ENCODE data around the gene DACH2. TPM values are rescaled to one million over a fixed set of nuclear protein-coding genes. Genes with fewer than 3 reads are reported as not detected.

Gene DACH2
- polyA plus RNA-seq, 1 of the 3 experiments (the other 2 are of a cell fraction), result not detected

DNA sequence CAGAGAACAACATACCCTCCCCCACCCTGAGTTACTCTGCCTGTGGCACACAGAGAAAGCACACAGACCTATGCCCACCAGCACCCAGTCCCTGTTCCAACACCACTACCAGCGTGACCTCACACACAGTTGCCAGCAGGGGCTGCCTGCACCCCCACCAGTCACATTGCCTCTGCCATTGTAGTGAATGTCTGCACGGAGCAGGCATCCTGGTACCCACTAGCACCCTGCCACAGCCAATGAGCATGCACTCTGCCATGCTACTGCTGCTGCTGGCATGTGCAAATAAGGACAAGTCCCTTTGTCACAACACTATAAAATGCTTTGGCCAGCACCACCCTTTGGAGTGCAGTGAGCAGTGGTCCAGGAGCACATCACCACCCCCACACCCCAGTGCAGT is 47.1 kb downstream of the DACH2 start:
- CTCF ChIA-PET, result no interaction called here
- no peak overlapping the region for H3K4me2 ChIP-seq
- no peak overlapping the region for H2AFZ ChIP-seq (ENCODE audit: low read depth)
- POLR2A ChIA-PET, result no interaction called here
- TF ChIP-seq NRF1 (IDR thresholded peaks at IDR 0.05; ENCODE audit: low read depth, low read length), result no peak
- H3K27me3 ChIP-seq (ENCODE audit: insufficient read depth), result no peaks in the 10 kb centered on the region; the same call in 1 of the 2 replicates
- no peaks in the 10 kb centered on the region for H3K9me3 ChIP-seq
- no peaks in the 10 kb centered on the region for H3K9me2 ChIP-seq
- H3K27ac ChIP-seq (ENCODE audit: low read depth in 2 of 2, low read length in 1 of 2), result no peak overlapping the region
- H3F3A ChIP-seq (replicated peaks; ENCODE audit: insufficient read depth), result no peaks in the 10 kb centered on the region
- no peaks in the 10 kb centered on the region for H3K4me1 ChIP-seq (ENCODE audit: control insufficient read depth in 1 of 2, insufficient read depth in 2 of 2, low read depth in 1 of 2, low read length in 1 of 2)
- DNase-seq, result no peak
- no peak overlapping the region for H3K4me3 ChIP-seq (ENCODE audit: low read depth in 2 of 2, low read length in 1 of 2)
- 21% methylated on average over 2 of the region's 2 CpGs for WGBS (ENCODE audit: low lambda C conversion rate)
- H4K20me1 ChIP-seq (ENCODE audit: insufficient read depth), result no peaks in the 10 kb centered on the region
- no peaks in the 10 kb centered on the region for H3K79me2 ChIP-seq (ENCODE audit: insufficient read depth)
- H3K36me3 ChIP-seq (replicated peaks in 1 of 2; ENCODE audit: control insufficient read depth in 1 of 2, insufficient read depth in 2 of 2, low read length in 1 of 2), result no peaks in the 10 kb centered on the region
- H3K9ac ChIP-seq, result no peak overlapping the region

- ChIA-PET CTCF (no interaction called here), POLR2A (no interaction called here)
- no peaks in the 10 kb centered on the region for H3K27me3 ChIP-seq (ENCODE audit: insufficient read depth)
- TF ChIP-seq TAF1 (IDR thresholded peaks at IDR 0.05; ENCODE audit: borderline replicate concordance, low read depth, low read length) (no peak), ELF1 (IDR thresholded peaks at IDR 0.05) (no peak), EZH2phosphoT487 (IDR thresholded peaks at IDR 0.05; ENCODE audit: borderline replicate concordance, low read depth) (no peak), FOSL2 (IDR thresholded peaks at IDR 0.05; ENCODE audit: borderline replicate concordance, low read depth) (no peak), FOXJ3 (CRISPR knock-in tag; IDR thresholded peaks at IDR 0.05) (no peak), REST (IDR thresholded peaks at IDR 0.05; ENCODE audit: low read depth, low read length) (no peak), RCOR1 (IDR thresholded peaks at IDR 0.05; ENCODE audit: low read length) (no peak), MXI1 (IDR thresholded peaks at IDR 0.05; ENCODE audit: low read depth, low read length) (no peak), MEF2A (IDR thresholded peaks at IDR 0.05; ENCODE audit: borderline replicate concordance, low read depth) (no peak)
- TF ChIP-seq, protein P1, sequence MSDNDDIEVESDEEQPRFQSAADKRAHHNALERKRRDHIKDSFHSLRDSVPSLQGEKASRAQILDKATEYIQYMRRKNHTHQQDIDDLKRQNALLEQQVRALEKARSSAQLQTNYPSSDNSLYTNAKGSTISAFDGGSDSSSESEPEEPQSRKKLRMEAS (IDR thresholded peaks at IDR 0.05; ENCODE audit: low read depth), result no peak
- H3K4me2 ChIP-seq, result no peak overlapping the region
- no peak for DNase-seq
- no peaks in the 10 kb centered on the region for H3K9me3 ChIP-seq
- H3K36me3 ChIP-seq (replicated peaks in 1 of 2; ENCODE audit: control insufficient read depth in 1 of 2, insufficient read depth in 2 of 2, low read length in 1 of 2), result no peaks in the 10 kb centered on the region
- no peaks in the 10 kb centered on the region for H3K79me2 ChIP-seq (ENCODE audit: insufficient read depth)
- H4K20me1 ChIP-seq (ENCODE audit: insufficient read depth), result no peaks in the 10 kb centered on the region
- WGBS (ENCODE audit: low lambda C conversion rate), result 0% methylated on average over 1 of the region's 1 CpG
- no peaks in the 10 kb centered on the region for H3K9me2 ChIP-seq
- H3K27ac ChIP-seq (ENCODE audit: low read depth in 2 of 2, low read length in 1 of 2), result no peak overlapping the region
- no peak overlapping the region for H3K4me3 ChIP-seq (ENCODE audit: low read depth in 2 of 2, low read length in 1 of 2)
- no peaks in the 10 kb centered on the region for H3F3A ChIP-seq (replicated peaks; ENCODE audit: insufficient read depth)
- no peaks in the 10 kb centered on the region for H3K4me1 ChIP-seq (ENCODE audit: control insufficient read depth in 1 of 2, insufficient read depth in 2 of 2, low read depth in 1 of 2, low read length in 1 of 2)
- no peak overlapping the region for H3K9ac ChIP-seq
- H2AFZ ChIP-seq (ENCODE audit: low read depth), result no peak overlapping the region
Measured at GRCh38 chrX:86197815-86198214, 49.6 kb downstream of the DACH2 start.
